ENCODE measurements around the gene TMEM185B. TPM values are rescaled to one million over a fixed set of nuclear protein-coding genes. Genes with fewer than 3 reads are reported as not detected.
A peak's percentile ranks its signal among the peaks of the same experiment; 100 is the strongest.

TMEM185B gene
- total RNA-seq, 1 experiment from 2014 or later: 31.5 TPM

- DNase-seq: no peak
- no peaks in the 10 kb centered on the region for H3K9me3 ChIP-seq
- H3K4me3 ChIP-seq: no peak overlapping the region
- peaks cover 14% of the 10 kb centered on the region for H3K36me3 ChIP-seq
- H3K27me3 ChIP-seq: no peaks in the 10 kb centered on the region
These were observed 3.1 kb upstream of the TMEM185B start for GRCh38 chr2:120226316-120226715.

GRCh38 chr2:120225549-120226065, 2.4 kb upstream of the TMEM185B start:
- Histone ChIP-seq H3K9me3 (no peaks in the 10 kb centered on the region), H3K4me3 (no peak overlapping the region), H3K27me3 (no peaks in the 10 kb centered on the region), H3K36me3 (peaks cover 20% of the 10 kb centered on the region)
- DNase-seq: no peak

- H3K27me3 ChIP-seq: no peaks in the 10 kb centered on the region
- no peaks in the 10 kb centered on the region for H3K9me3 ChIP-seq
- peaks cover 26% of the 10 kb centered on the region for H3K36me3 ChIP-seq
- no peak for DNase-seq
- H3K4me3 ChIP-seq: no peak overlapping the region
These were observed 1.7 kb upstream of the TMEM185B start for GRCh38 chr2:120224735-120225548.

GRCh38 chr2:120224256-120224655, 1.1 kb upstream of the TMEM185B start:
- H3K4me3 ChIP-seq: no peak overlapping the region
- H3K9me3 ChIP-seq: no peaks in the 10 kb centered on the region
- H3K27me3 ChIP-seq: no peaks in the 10 kb centered on the region
- DNase-seq: no peak
- peaks cover 33% of the 10 kb centered on the region for H3K36me3 ChIP-seq

GRCh38 chr2:120222186-120223033, 790 bp downstream of the TMEM185B start:
- H3K4me3 ChIP-seq: peak overlapping the region; percentile 54
- H3K36me3 ChIP-seq: peaks cover 38% of the 10 kb centered on the region
- H3K9me3 ChIP-seq: no peaks in the 10 kb centered on the region
- DNase-seq: no peak
- H3K27me3 ChIP-seq: no peaks in the 10 kb centered on the region

DNA sequence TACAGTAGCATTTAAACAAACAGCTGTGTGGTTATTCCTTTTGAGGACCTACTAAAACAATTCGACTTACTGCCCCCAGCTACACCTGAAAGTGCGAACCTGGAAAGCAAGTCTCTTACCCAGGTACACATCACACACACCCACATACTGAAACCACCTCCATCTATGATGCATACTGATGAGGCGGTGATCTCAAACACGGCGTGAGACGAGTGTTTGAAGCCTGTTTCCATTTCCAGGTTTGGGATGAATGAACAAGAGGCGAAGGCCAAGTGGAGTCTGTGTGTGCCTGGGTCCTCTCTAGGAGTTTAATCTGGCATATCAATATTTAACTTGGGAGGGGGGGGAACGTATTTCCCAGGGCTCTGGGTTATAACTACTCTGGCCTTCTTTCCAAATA, 1.6 kb downstream of the TMEM185B start:
- H3K27me3 ChIP-seq: no peaks in the 10 kb centered on the region
- no peaks in the 10 kb centered on the region for H3K9me3 ChIP-seq
- H3K36me3 ChIP-seq: peaks cover 38% of the 10 kb centered on the region
- DNase-seq: no peak
- no peak overlapping the region; the same call in 1 of the 2 replicates for H3K4me3 ChIP-seq

- H3K27me3 ChIP-seq: no peaks in the 10 kb centered on the region
- no peak for DNase-seq
- no peaks in the 10 kb centered on the region for H3K9me3 ChIP-seq
- peaks cover 38% of the 10 kb centered on the region for H3K36me3 ChIP-seq
- no peak overlapping the region for H3K4me3 ChIP-seq
These were observed 2.4 kb downstream of the TMEM185B start for GRCh38 chr2:120220756-120221155.

DNA sequence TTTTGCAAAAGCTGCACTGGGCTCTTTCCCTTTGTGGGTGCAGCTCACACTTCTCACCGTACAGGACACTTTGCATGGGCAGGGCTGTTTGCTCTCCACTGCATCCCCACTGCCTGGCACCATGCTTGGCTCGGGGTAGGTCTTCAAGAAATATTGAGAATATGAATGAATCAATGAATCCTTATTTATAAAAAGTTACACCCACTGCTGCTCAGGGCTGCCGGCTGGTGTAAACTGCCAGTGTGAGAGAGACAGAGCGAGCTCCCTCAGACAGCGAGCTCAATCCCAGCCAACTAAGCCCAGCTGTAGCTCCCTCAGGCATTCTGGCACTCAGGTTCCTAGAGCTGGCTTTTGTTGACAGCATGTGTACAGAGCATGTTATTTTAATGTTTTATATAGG, 3.4 kb downstream of the TMEM185B start:
- H3K27me3 ChIP-seq: no peaks in the 10 kb centered on the region
- no peak overlapping the region for H3K4me3 ChIP-seq
- peaks cover 38% of the 10 kb centered on the region for H3K36me3 ChIP-seq
- no peak for DNase-seq
- H3K9me3 ChIP-seq: no peaks in the 10 kb centered on the region

DNA sequence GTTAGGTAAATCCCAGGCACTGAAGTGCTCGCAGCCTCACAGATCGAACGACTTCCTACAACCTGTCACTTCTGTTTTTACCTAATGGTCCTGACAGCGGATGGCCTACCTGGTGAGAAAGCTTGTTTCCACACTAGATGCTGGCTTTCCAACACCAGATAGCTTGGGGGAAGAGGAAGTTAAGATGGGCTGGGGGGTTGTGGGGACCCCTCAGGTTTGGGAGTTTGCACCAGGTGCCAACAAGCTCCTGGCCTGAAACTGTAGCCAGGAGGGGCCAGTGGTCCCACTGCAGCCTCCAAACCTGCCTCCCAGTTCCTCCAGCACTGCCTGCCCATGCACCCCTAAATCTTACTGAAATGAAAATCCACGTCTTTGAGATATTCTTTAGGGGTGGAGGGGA, 3.9 kb downstream of the TMEM185B start:
- DNase-seq: no peak
- no peak overlapping the region for H3K4me3 ChIP-seq
- H3K36me3 ChIP-seq: peaks cover 38% of the 10 kb centered on the region
- no peaks in the 10 kb centered on the region for H3K27me3 ChIP-seq
- no peaks in the 10 kb centered on the region for H3K9me3 ChIP-seq

GRCh38 chr2:120218181-120218580, 5.0 kb downstream of the TMEM185B start:
- Histone ChIP-seq H3K9me3 (no peaks in the 10 kb centered on the region), H3K4me3 (no peak overlapping the region), H3K27me3 (no peaks in the 10 kb centered on the region), H3K36me3 (peaks cover 38% of the 10 kb centered on the region)
- DNase-seq: no peak

DNA sequence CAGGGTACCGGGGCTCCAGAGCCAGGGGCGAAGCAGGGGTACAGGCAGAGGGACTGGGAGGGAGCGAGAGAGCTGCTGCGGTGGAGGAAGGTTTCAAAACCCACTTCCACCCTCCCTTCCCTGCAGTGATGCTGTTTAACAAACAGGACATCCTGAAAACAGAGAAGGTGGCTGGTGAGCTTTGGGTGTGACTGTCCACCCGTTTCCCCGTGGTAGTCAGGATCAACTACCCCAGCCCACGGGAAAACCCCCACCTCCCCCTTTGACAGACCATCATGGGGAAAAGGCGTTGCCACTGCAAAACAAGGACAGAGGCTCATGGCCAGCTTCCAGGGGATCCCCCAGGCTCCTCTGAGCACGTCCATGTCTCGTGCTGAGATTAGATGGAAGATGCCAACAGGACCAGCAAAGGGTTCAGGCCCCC, 12.9 kb downstream of the TMEM185B start:
- Histone ChIP-seq H3K27me3 (no peaks in the 10 kb centered on the region), H3K9me3 (no peaks in the 10 kb centered on the region), H3K4me3 (no peak overlapping the region), H3K36me3 (no peaks in the 10 kb centered on the region)
- DNase-seq: no peak

- no peaks in the 10 kb centered on the region for H3K9me3 ChIP-seq
- no peak for DNase-seq
- no peak overlapping the region for H3K4me3 ChIP-seq
- no peaks in the 10 kb centered on the region for H3K27me3 ChIP-seq
- no peaks in the 10 kb centered on the region for H3K36me3 ChIP-seq
These were observed 13.6 kb downstream of the TMEM185B start for GRCh38 chr2:120209427-120210269.

DNA sequence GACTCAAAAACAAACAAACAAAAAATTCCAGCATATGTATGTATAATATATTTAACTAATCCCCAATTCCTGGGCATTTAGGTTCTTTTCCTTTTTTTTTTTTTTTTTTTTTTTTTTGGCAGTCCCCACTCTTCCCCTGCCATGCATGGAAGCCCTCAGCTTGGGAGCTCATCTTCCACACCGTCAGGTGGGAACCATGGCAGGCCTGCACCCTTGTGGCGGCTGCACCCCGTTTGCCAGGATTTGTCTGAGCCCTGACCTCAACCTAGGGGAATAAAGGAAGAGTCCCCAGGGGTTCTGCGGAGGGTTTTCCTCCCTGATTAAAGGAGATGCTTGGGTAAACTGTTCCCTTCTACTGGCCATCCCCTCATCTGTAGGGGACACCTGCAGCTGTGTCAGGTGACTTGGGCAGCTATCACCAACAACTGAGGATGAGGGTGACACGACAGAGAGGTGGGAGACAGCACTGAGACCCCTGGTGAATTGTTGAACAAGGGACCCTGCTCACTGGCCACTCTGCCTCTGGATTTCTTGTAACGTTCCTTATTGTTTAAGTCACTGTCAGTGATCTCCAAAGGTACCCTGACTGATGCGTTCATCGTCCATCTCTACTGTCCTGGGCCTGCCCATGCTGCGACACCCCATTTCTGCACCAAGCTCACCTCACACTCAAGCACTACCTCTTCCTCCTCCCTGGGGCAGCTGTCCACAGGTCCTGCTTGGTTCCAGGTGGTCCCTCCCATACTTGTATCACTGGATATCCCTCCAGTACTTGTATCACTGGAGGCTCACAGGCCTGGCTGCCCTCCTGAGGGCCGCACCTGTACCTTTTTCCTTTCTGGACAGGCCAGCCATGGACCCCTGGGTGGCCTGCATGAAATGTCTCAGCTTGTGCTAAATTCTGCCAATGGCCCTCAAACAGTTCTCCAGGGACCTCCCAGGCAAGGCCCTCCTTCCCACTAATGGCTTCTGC, 14.5 kb downstream of the TMEM185B start:
- DNase-seq: no peak
- no peaks in the 10 kb centered on the region for H3K27me3 ChIP-seq
- H3K4me3 ChIP-seq: no peak overlapping the region
- no peaks in the 10 kb centered on the region for H3K9me3 ChIP-seq
- no peaks in the 10 kb centered on the region for H3K36me3 ChIP-seq

GRCh38 chr2:120206022-120206581, 17.1 kb downstream of the TMEM185B start:
- Histone ChIP-seq H3K27me3 (no peaks in the 10 kb centered on the region), H3K9me3 (no peaks in the 10 kb centered on the region), H3K36me3 (no peaks in the 10 kb centered on the region), H3K4me3 (no peak overlapping the region)
- no peak for DNase-seq

DNA sequence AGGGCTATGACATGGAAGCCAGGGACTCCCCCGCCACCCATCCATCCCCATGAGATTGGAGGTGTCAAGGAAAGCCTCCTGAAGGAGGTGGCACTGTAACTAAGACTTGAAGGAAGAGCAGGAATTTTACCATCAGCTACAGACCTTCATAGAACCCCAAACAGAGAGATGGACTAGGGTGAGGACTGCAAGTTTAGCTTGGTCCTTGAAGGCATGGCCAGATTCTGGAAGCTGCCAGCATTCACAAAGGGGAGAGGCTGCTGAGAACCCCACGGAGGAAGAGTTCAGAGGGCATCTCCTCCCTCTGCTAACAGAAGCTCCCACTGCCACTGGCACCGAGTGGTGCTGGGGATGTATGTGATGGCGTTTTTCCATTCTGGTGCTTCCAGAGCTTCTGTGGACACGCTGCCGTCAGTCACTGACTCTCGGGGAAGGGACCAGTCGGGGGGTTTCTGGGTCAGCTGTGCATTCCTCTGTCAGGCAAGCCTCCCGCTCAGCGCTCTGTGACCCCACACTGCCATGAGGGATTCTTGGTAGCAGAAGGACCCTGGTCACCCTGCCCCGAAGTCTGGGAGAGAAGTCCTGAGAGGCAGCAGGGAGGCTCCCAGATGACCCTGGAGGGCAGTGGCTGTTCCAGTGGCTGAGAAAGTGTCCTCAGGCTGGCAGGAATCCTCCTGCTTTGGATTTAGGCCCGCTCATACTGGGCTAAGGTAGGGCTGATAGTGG, 18.1 kb downstream of the TMEM185B start:
- DNase-seq: no peak
- Histone ChIP-seq H3K27me3 (no peaks in the 10 kb centered on the region), H3K4me3 (no peak overlapping the region), H3K9me3 (no peaks in the 10 kb centered on the region), H3K36me3 (no peaks in the 10 kb centered on the region)
